ENCODE measurements around the gene PTGER4. TPM values are rescaled to one million over a fixed set of nuclear protein-coding genes. Genes with fewer than 3 reads are reported as not detected.
"Not testable (repeated sequence)": the region's sequence is repeated elsewhere in the genome, so short reads cannot be mapped to it uniquely, and the experiment has no call there.

Gene PTGER4
- total RNA-seq, 2 donors from 2014 or later = 56.9 to 61.0 TPM

GRCh38 chr5:40681363-40682153 is 1.8 kb downstream of the PTGER4 start:
- Mint-ChIP-seq H3K36me3 (peaks cover 62 to 73% of the 10 kb centered on the region in 2 donors), H3K27ac (peak overlapping the region; percentile 96 to 98), H3K9me3 (no peaks in the 10 kb centered on the region)
- peak; percentile 1 to 7 for ATAC-seq
- DNase-seq (ENCODE audit: low spot score in 2 of 2) = peak; percentile 43 to 72

- Mint-ChIP-seq H3K27ac (peak overlapping the region; percentile 96 to 98), H3K36me3 (peaks cover 66 to 80% of the 10 kb centered on the region in 2 donors), H3K9me3 (no peaks in the 10 kb centered on the region)
- peak in 1 of 2 donors; percentile 4 for ATAC-seq
- DNase-seq (ENCODE audit: low spot score in 2 of 2) = no peak
Measured at GRCh38 chr5:40682154-40683017, 2.7 kb downstream of the PTGER4 start.

GRCh38 chr5:40683305-40683704 is 3.6 kb downstream of the PTGER4 start:
- Mint-ChIP-seq H3K9me3 (no peaks in the 10 kb centered on the region), H3K36me3 (peaks cover 75 to 88% of the 10 kb centered on the region in 2 donors), H3K27ac (peak overlapping the region; percentile 96 to 98)
- ATAC-seq = no peak
- DNase-seq (ENCODE audit: low spot score in 2 of 2) = no peak

GRCh38 chr5:40685193-40685592 is 5.5 kb downstream of the PTGER4 start:
- no peaks in the 10 kb centered on the region for H3K9me3 Mint-ChIP-seq
- ATAC-seq = peak in 1 of 2 donors; percentile 26
- DNase-seq (ENCODE audit: low spot score in 2 of 2) = no peak
- H3K27ac Mint-ChIP-seq = peak overlapping the region; percentile 85 to 93
- peaks cover 73 to 93% of the 10 kb centered on the region in 2 donors for H3K36me3 Mint-ChIP-seq

- ATAC-seq (no peak), DNase-seq (ENCODE audit: low spot score in 2 of 2) (no peak)
- H3K9me3 Mint-ChIP-seq = no peaks in the 10 kb centered on the region
- peak overlapping the region; percentile 85 to 93 for H3K27ac Mint-ChIP-seq
- H3K36me3 Mint-ChIP-seq = peaks cover 72 to 93% of the 10 kb centered on the region in 2 donors
Measured at GRCh38 chr5:40685976-40686486, 6.3 kb downstream of the PTGER4 start.

- Mint-ChIP-seq H3K9me3 (no peaks in the 10 kb centered on the region), H3K27ac (peak overlapping the region; percentile 92 to 94), H3K36me3 (peaks cover 72 to 93% of the 10 kb centered on the region in 2 donors)
- DNase-seq (ENCODE audit: low spot score in 2 of 2) = no peak
- ATAC-seq = peak in 1 of 2 donors; percentile 30
Measured at GRCh38 chr5:40687321-40687720, 7.6 kb downstream of the PTGER4 start.

- Mint-ChIP-seq H3K9me3 (no peaks in the 10 kb centered on the region), H3K27ac (peak overlapping the region; percentile 92 to 94)
- DNase-seq (ENCODE audit: low spot score in 2 of 2) = peak; percentile 75 to 83
Measured at GRCh38 chr5:40688127-40688761, 8.5 kb downstream of the PTGER4 start.

GRCh38 chr5:40688996-40689395 is 9.3 kb downstream of the PTGER4 start:
- Mint-ChIP-seq H3K36me3 (peaks cover 59 to 79% of the 10 kb centered on the region in 2 donors), H3K27ac (peak overlapping the region; percentile 92 to 94), H3K9me3 (no peaks in the 10 kb centered on the region)
- no peak for ATAC-seq
- DNase-seq (ENCODE audit: low spot score in 2 of 2) = no peak

More at GRCh38 chr5:40688127-40688761, 8.5 kb downstream of the PTGER4 start:
- peaks cover 65 to 87% of the 10 kb centered on the region in 2 donors for H3K36me3 Mint-ChIP-seq
- ATAC-seq = peak; percentile 69 to 74

GRCh38 chr5:40689438-40689837 is 9.7 kb downstream of the PTGER4 start:
- ATAC-seq (peak; percentile 85 to 88), DNase-seq (ENCODE audit: low spot score in 2 of 2) (peak in 1 of 2 donors; percentile 46)
- peaks cover 57 to 78% of the 10 kb centered on the region in 2 donors for H3K36me3 Mint-ChIP-seq
- H3K9me3 Mint-ChIP-seq = no peaks in the 10 kb centered on the region
- peak overlapping the region; percentile 92 to 94 for H3K27ac Mint-ChIP-seq

GRCh38 chr5:40690267-40690666 is 10.6 kb downstream of the PTGER4 start:
- DNase-seq (ENCODE audit: low spot score in 2 of 2) (no peak), ATAC-seq (no peak)
- Mint-ChIP-seq H3K9me3 (no peaks in the 10 kb centered on the region), H3K27ac (peak overlapping the region in 1 of 2 donors; percentile 92), H3K36me3 (peaks cover 58 to 79% of the 10 kb centered on the region in 2 donors)

- H3K9me3 Mint-ChIP-seq = peaks cover 4 to 5% of the 10 kb centered on the region in 2 donors
- ATAC-seq (no peak), DNase-seq (ENCODE audit: low spot score in 2 of 2) (no peak)
- peak overlapping the region; percentile 61 to 62 for H3K27ac Mint-ChIP-seq
- H3K36me3 Mint-ChIP-seq = peaks cover 55 to 71% of the 10 kb centered on the region in 2 donors
Measured at GRCh38 chr5:40691894-40692293, 12.2 kb downstream of the PTGER4 start.

GRCh38 chr5:40694433-40694832 is 14.7 kb downstream of the PTGER4 start:
- no peak for ATAC-seq
- Mint-ChIP-seq H3K27ac (peak overlapping the region in 1 of 2 donors; percentile 56), H3K9me3 (peaks cover 4 to 5% of the 10 kb centered on the region in 2 donors)

GRCh38 chr5:40700116-40700782 is 20.5 kb downstream of the PTGER4 start:
- peaks cover 42 to 45% of the 10 kb centered on the region in 2 donors for H3K9me3 Mint-ChIP-seq
- DNase-seq (ENCODE audit: low spot score in 2 of 2) (no peak), ATAC-seq (no peak)
- peaks cover 57 to 73% of the 10 kb centered on the region in 2 donors for H3K36me3 Mint-ChIP-seq
- no peak overlapping the region for H3K27ac Mint-ChIP-seq

More at GRCh38 chr5:40694433-40694832, 14.7 kb downstream of the PTGER4 start:
- H3K36me3 Mint-ChIP-seq = peaks cover 45 to 64% of the 10 kb centered on the region in 2 donors
- no peak for DNase-seq (ENCODE audit: low spot score in 2 of 2)

GRCh38 chr5:40702027-40702426 is 22.3 kb downstream of the PTGER4 start:
- Mint-ChIP-seq H3K27ac (peak overlapping the region in 1 of 2 donors; percentile 19), H3K9me3 (peaks cover 48 to 52% of the 10 kb centered on the region in 2 donors), H3K36me3 (peaks cover 59 to 83% of the 10 kb centered on the region in 2 donors)
- ATAC-seq; DNase-seq (ENCODE audit: low spot score in 2 of 2): not testable (repeated sequence)

GRCh38 chr5:40705484-40705883 is 25.8 kb downstream of the PTGER4 start:
- H3K9me3 Mint-ChIP-seq = peaks cover 58 to 59% of the 10 kb centered on the region in 2 donors
- not testable (repeated sequence) for DNase-seq (ENCODE audit: low spot score in 2 of 2); H3K27ac Mint-ChIP-seq; ATAC-seq
- peaks cover 66 to 90% of the 10 kb centered on the region in 2 donors for H3K36me3 Mint-ChIP-seq

All from activated naive CD4-positive, alpha-beta T cell treated with anti-CD3 and anti-CD28 coated beads, Interleukin-2, amount 50 U/mL, for 72 hours (primary cell).